Measurements from ENCODE around the gene FAM53A. TPM values are rescaled to one million over a fixed set of nuclear protein-coding genes. Genes with fewer than 3 reads are reported as not detected.

FAM53A gene
- total RNA-seq, 2 donors from 2014 or later = 1.4 to 4.0 TPM

DNA sequence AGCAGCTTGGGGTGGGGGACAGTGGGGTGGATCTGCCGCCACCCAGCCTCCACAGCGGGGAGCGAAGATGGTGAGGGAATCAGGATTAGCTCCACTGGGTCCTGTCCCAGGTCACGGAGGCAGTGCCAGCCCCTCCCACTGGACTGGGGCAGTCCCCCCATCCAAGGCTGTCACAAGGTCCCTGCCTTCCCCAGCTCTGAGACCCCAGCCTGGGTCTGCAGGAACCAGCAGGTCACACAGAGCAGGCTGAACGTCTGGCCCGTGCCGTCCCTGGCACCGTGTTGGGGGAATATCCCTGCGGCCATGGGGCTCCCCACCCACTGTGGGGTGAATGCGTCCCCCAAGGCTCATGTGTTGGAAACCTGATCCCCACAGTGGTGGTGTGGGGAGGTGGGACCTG lies 62.6 kb downstream of the FAM53A start:
- ATAC-seq (replicated peaks in 1 of 2) (no peak), DNase-seq (no peak)
- Mint-ChIP-seq H3K27ac (no peak overlapping the region), H3K4me3 (no peak overlapping the region), H3K36me3 (ENCODE audit: insufficient read depth in 2 of 2) (no peaks in the 10 kb centered on the region), H3K4me1 (ENCODE audit: low read depth) (no peaks in the 10 kb centered on the region), H3K9me3 (no peaks in the 10 kb centered on the region), H3K27me3 (ENCODE audit: low read depth) (no peaks in the 10 kb centered on the region)

DNA sequence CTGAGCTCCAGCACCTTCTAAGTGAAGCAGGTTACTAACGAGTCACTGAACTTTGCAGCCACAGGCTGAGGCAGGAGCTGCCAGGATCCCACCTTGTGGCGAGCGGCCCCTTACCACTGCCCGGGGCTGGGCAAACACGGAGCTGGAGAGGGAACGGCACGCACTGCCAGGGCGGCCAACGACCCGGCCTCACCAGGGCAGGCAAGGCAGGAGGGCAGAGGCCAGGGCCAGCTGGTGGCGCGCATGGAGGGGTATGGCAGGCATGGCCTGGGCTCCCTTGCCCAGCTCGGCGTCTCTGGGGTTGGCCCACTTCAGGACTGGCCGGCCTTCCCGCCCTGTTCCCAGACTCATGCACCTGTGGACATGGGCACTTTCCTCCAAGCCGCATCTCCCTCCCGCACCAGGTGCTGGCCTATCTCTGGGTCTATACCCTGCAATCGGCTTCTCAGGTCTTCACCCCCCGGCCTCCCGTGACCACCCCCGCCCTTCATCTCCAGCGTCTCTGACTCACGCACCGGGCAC lies 64.9 kb downstream of the FAM53A start:
- Mint-ChIP-seq H3K4me3 (no peak overlapping the region), H3K36me3 (ENCODE audit: insufficient read depth in 2 of 2) (peaks cover 0 to 3% of the 10 kb centered on the region in 2 donors), H3K4me1 (ENCODE audit: low read depth) (peaks cover 18% of the 10 kb centered on the region), H3K27ac (no peak overlapping the region), H3K27me3 (ENCODE audit: low read depth) (no peaks in the 10 kb centered on the region), H3K9me3 (peaks cover 0 to 3% of the 10 kb centered on the region in 2 donors)
- DNase-seq = no peak
- no peak for ATAC-seq (replicated peaks in 1 of 2)

DNA sequence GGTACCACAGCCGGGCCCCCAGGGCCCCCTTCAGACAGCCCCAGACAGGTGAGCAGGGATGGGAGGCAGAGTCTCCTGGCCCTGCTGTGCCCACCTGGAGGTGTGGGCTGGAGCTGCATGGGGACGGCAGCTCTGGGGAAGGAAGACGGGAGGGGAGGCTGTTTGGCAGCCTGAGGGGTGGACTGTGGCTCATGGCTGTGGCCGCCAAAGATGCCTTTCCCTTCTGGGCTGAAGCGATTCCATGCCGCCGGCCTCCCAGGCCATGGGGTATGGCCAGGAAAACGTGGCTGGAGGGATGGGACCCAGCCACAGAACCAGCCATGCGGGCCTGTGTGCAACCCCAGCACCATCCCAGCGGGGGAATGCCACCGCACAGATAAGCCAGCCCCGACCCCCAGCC lies 65.7 kb downstream of the FAM53A start:
- peaks cover 0 to 3% of the 10 kb centered on the region in 2 donors for H3K36me3 Mint-ChIP-seq (ENCODE audit: insufficient read depth in 2 of 2)
- H3K9me3 Mint-ChIP-seq = peaks cover 0 to 3% of the 10 kb centered on the region in 2 donors
- DNase-seq (no peak), ATAC-seq (replicated peaks in 1 of 2) (no peak)
- H3K4me1 Mint-ChIP-seq (ENCODE audit: low read depth) = peaks cover 18% of the 10 kb centered on the region
- no peaks in the 10 kb centered on the region for H3K27me3 Mint-ChIP-seq (ENCODE audit: low read depth)
- H3K27ac Mint-ChIP-seq = no peak overlapping the region
- no peak overlapping the region for H3K4me3 Mint-ChIP-seq

DNA sequence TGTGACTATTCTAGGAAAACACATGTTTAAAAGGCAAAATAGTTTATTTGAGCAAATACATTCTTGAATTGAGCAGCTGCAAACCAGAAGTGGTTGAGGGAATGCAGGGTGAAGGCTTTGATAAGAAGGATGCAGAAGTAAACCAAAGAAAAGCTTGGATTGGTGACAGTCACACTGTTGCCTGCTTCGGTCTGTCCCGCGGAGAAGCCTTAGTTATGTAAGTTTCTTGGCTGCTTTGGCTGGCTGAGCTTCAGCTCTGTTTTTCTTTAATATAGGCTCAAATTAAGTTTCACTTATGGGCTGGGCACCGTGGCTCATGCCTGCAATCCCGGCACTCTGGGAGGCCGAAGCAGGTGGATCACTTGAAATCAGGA lies 67.6 kb downstream of the FAM53A start:
- no peaks in the 10 kb centered on the region for H3K27me3 Mint-ChIP-seq (ENCODE audit: low read depth)
- DNase-seq (no peak), ATAC-seq (replicated peaks in 1 of 2) (no peak)
- no peak overlapping the region for H3K4me3 Mint-ChIP-seq
- H3K27ac Mint-ChIP-seq = no peak overlapping the region
- peaks cover 18% of the 10 kb centered on the region for H3K4me1 Mint-ChIP-seq (ENCODE audit: low read depth)
- H3K9me3 Mint-ChIP-seq = peaks cover 0 to 3% of the 10 kb centered on the region in 2 donors
- peaks cover 0 to 3% of the 10 kb centered on the region in 2 donors for H3K36me3 Mint-ChIP-seq (ENCODE audit: insufficient read depth in 2 of 2)

DNA sequence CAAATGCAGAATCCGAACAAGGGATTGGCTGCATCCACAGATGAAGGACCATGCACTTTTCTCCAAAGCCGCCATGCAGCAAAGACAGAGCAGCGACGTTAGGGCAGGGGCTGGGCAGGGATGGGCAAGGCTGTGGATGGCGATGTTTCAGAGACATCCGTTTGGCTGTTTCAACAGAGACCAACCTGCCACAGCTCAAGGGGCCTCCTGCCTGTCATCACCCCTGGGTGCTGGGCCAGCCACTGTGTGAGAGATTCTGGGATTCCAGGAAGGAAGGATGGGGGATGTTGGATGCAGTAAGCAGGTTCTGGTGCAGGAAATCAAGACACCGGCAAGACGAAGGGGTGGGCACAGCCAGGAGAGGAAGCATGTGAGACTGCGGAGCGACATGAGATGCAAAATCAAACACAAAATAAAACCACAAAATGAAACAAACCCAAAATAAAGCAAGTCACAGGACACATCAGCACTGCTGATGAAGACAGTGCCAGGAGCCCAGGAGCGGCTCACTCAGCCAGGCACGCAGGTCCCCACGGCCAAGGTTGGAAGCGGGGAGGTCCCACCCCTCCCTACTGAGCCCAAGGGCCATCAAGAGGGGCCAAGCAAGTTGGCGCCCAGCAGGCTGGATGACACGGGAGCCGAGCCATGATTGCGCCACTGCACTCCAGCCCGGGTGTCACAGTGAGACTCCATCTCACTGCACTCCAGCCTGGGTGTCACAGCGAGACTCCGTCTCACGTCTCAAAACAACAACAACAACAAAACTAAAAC lies 68.1 kb downstream of the FAM53A start:
- no peak overlapping the region for H3K4me3 Mint-ChIP-seq

DNA sequence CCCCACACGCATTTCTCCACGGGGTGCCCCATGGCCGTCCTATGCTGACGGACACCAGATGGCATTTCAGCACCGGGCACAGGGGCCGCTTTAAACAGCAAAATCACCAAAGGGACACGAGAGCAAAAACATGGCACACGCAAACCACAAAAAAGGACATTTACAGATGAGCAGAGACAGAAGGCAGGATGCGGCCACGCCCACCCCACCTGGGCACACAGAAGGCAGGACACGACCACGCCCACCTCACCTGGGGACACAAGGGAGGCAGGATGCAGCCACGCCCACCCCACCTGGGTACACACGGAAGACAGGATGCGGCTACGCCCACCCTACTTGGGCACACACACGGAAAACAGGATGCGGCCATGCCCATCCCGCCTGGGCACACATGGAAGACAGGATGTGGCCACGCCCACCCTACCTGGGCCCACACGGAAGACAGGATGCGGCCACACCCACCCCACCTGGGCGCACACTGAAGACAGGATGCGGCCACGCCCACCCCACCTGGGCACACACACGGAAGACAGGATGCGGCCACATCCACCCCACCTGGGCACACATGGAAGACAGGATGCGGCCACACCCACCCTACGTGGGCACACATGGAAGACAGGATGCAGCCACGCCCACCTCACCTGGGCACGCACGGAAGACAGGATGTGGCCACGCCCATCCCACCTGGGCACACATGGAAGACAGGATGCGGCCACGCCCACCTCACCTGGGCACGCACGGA lies 69.1 kb downstream of the FAM53A start:
- H3K27me3 Mint-ChIP-seq (ENCODE audit: low read depth) = no peaks in the 10 kb centered on the region
- no peak overlapping the region for H3K4me3 Mint-ChIP-seq
- no peak for DNase-seq
- H3K36me3 Mint-ChIP-seq (ENCODE audit: insufficient read depth in 2 of 2) = peaks cover 0 to 3% of the 10 kb centered on the region in 2 donors
- peaks cover 0 to 3% of the 10 kb centered on the region in 2 donors for H3K9me3 Mint-ChIP-seq
- ATAC-seq (replicated peaks in 1 of 2) = no peak
- H3K27ac Mint-ChIP-seq = no peak overlapping the region
- H3K4me1 Mint-ChIP-seq (ENCODE audit: low read depth) = peaks cover 18% of the 10 kb centered on the region

More for the DNA sequence above, 68.1 kb downstream of the FAM53A start:
- ATAC-seq (replicated peaks in 1 of 2) = no peak
- H3K27me3 Mint-ChIP-seq (ENCODE audit: low read depth) = no peaks in the 10 kb centered on the region
- H3K36me3 Mint-ChIP-seq (ENCODE audit: insufficient read depth in 2 of 2) = peaks cover 0 to 3% of the 10 kb centered on the region in 2 donors
- H3K4me1 Mint-ChIP-seq (ENCODE audit: low read depth) = peaks cover 18% of the 10 kb centered on the region
- no peak overlapping the region for H3K27ac Mint-ChIP-seq
- no peak for DNase-seq
- peaks cover 0 to 3% of the 10 kb centered on the region in 2 donors for H3K9me3 Mint-ChIP-seq

DNA sequence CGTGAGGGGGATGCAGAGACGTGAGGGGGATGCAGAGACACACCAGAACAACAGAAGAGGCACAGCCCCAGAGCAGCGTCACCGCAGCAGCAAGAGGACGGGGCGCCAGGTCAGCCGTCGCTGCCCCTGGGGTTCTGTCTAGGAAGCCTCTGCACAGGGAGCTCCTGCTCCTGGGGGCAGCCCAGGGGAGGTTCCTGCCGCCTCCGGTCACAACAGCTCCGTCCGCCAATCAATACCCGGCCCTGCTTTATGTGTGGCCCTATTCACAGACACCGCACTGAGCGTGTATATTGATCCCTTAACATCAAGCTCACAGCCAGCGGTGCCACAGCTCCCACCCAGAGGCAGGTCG lies 69.6 kb downstream of the FAM53A start:
- Mint-ChIP-seq H3K36me3 (ENCODE audit: insufficient read depth in 2 of 2) (peaks cover 0 to 3% of the 10 kb centered on the region in 2 donors), H3K4me1 (ENCODE audit: low read depth) (peaks cover 18% of the 10 kb centered on the region), H3K4me3 (no peak overlapping the region), H3K9me3 (peaks cover 0 to 3% of the 10 kb centered on the region in 2 donors), H3K27me3 (ENCODE audit: low read depth) (no peaks in the 10 kb centered on the region), H3K27ac (no peak overlapping the region)
- ATAC-seq (replicated peaks in 1 of 2) (no peak), DNase-seq (no peak)

DNA sequence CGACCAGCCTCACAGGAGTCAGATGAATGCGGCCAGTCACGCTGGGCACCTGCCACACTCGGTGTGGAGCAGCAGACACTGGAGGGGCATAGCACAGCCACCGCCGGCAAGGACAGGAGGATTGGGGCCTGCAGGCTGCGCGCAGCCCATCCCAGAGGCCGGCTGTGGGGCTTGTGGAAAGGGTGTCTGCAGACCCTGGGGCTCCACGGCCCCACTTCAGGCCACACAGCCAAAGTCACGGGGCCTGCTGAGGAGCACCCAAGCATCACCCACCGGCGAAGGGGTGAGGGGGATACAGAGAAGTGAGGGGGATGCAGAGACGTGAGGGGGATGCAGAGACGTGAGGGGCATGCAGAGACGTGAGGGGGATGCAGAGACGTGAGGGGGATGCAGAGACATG lies 70.1 kb downstream of the FAM53A start:
- peaks cover 18% of the 10 kb centered on the region for H3K4me1 Mint-ChIP-seq (ENCODE audit: low read depth)
- peaks cover 0 to 3% of the 10 kb centered on the region in 2 donors for H3K9me3 Mint-ChIP-seq
- peaks cover 0 to 3% of the 10 kb centered on the region in 2 donors for H3K36me3 Mint-ChIP-seq (ENCODE audit: insufficient read depth in 2 of 2)
- no peak overlapping the region for H3K4me3 Mint-ChIP-seq
- no peak overlapping the region for H3K27ac Mint-ChIP-seq
- ATAC-seq (replicated peaks in 1 of 2) = no peak
- DNase-seq = no peak
- H3K27me3 Mint-ChIP-seq (ENCODE audit: low read depth) = no peaks in the 10 kb centered on the region

DNA sequence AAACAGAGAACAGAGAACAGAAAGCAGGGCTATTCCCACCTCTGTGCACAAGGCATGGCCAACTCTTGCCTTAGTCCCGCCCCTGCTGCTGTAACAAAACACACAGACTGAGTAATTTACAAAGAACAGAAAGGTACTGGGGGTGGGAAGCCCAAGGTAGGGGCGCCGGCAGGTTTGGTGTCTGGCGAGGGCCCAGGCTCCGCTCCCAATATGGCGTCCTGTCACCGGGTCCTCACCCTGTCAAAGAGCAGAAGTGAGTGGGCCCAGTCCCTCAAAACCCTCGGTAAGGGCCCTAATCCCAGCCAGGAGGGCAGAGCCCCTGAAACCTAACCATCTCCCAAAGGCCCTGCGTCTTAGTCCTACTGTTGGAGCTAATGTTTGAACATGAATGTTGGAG lies 71.0 kb downstream of the FAM53A start:
- peaks cover 0 to 3% of the 10 kb centered on the region in 2 donors for H3K9me3 Mint-ChIP-seq
- ATAC-seq (replicated peaks in 1 of 2) (no peak), DNase-seq (no peak)
- H3K36me3 Mint-ChIP-seq (ENCODE audit: insufficient read depth in 2 of 2) = peaks cover 0 to 3% of the 10 kb centered on the region in 2 donors
- peaks cover 18% of the 10 kb centered on the region for H3K4me1 Mint-ChIP-seq (ENCODE audit: low read depth)
- no peaks in the 10 kb centered on the region for H3K27me3 Mint-ChIP-seq (ENCODE audit: low read depth)
- no peak overlapping the region for H3K27ac Mint-ChIP-seq
- no peak overlapping the region for H3K4me3 Mint-ChIP-seq

DNA sequence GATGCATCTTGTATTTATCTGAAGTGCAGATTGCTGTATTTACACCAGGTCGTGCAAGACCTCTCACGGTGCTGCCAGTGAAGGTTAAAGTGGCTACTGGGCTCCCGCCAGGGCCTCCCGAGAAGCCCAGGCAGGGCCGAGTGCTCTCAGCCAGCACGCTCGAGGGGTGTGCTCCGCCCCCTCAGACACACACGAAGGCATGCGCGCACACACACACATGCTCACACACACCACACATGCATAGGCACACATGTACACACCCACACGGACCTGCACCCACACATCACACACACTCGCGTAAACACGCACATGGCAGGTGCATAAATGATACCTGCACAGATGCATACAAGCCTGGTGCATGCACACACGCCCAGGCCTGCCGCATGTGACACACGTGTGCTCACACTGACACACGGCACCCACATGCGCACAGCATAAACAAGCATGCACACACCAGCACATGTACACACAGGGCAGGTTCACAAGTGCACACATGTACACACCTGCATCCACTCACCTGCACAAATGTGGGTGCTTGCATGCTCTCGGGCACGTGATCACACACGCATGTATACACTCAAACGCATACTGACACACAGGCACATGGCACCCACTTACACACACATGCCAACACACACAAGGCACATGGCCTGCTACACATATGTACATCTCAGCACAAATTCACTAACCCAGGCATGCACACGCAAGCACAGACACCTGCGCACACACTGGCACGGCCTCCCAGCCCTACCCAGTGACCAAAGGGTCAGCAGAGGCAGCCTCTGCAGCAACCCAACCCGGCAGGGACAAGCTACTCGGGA lies 71.6 kb downstream of the FAM53A start:
- Mint-ChIP-seq H3K27ac (no peak overlapping the region), H3K27me3 (ENCODE audit: low read depth) (no peaks in the 10 kb centered on the region), H3K4me3 (no peak overlapping the region), H3K36me3 (ENCODE audit: insufficient read depth in 2 of 2) (peaks cover 0 to 3% of the 10 kb centered on the region in 2 donors), H3K4me1 (ENCODE audit: low read depth) (peaks cover 18% of the 10 kb centered on the region), H3K9me3 (peaks cover 0 to 3% of the 10 kb centered on the region in 2 donors)
- ATAC-seq (replicated peaks in 1 of 2) (no peak), DNase-seq (no peak)

DNA sequence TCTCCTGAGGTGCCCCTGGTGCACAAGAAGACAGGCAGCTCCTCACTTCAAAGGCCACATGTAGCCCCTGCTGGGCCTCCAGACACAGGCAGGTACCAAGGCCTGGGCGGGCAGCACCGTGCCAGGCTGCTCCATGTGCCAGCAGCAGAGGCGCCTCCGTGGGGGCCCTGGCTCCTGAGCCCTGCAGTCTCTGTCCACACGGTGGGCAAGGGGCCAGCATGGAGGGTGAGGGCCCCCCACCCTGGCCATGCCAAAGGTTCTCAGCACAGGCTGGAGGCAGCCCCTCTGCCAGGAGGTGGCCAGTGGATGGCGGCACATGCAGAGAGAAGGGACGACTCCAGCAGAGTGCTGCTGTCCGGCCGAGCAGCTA lies 72.6 kb downstream of the FAM53A start:
- Mint-ChIP-seq H3K27me3 (ENCODE audit: low read depth) (no peaks in the 10 kb centered on the region), H3K36me3 (ENCODE audit: insufficient read depth in 2 of 2) (peaks cover 0 to 3% of the 10 kb centered on the region in 2 donors), H3K9me3 (peaks cover 0 to 3% of the 10 kb centered on the region in 2 donors), H3K4me1 (ENCODE audit: low read depth) (peaks cover 18% of the 10 kb centered on the region), H3K4me3 (no peak overlapping the region), H3K27ac (no peak overlapping the region)
- ATAC-seq (replicated peaks in 1 of 2) (no peak), DNase-seq (no peak)

DNA sequence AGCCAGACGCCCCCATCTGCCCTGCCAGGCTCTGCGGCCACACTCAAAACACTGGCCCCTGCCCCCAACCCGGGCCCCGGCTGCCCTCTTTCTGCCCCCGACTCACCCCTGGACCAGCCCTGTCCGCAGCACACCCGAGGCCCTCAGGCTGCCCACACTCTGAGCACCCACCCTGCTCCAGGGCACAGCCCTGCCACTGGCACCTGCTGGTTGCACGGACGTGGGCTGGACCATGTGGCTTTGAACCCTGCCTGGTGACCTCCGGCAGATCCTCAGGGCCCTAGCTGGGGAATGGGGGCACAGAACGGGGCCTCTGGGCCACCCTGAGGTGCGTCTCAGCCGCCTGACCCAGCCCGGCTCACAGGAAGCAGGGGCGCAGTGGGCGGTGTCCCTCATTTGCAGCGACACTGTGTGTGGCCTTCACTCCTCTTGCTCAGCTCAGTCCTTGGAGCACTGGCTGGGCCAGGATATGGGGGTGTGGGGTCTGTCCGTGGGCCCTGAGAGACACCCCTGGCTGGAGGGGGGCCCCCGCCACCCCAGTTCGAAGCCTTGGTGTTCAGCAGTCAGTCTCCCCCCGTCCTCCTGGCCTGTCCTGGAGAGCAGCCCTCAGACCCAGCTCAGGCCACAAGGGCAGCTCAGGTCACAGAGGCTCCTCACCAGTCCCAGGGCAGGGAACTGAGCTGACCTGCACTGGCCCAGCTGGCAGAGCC lies 73.2 kb downstream of the FAM53A start:
- Mint-ChIP-seq H3K4me3 (no peak overlapping the region), H3K27ac (no peak overlapping the region), H3K27me3 (ENCODE audit: low read depth) (no peaks in the 10 kb centered on the region), H3K9me3 (peaks cover 0 to 3% of the 10 kb centered on the region in 2 donors), H3K36me3 (ENCODE audit: insufficient read depth in 2 of 2) (peaks cover 0 to 3% of the 10 kb centered on the region in 2 donors), H3K4me1 (ENCODE audit: low read depth) (peaks cover 20% of the 10 kb centered on the region)
- no peak for DNase-seq
- ATAC-seq (replicated peaks in 1 of 2) = no peak
